Fibroblast of the aortic adventitia (primary cell): ENCODE results near the gene MAP3K5. TPM values are rescaled to one million over a fixed set of nuclear protein-coding genes. Genes with fewer than 3 reads are reported as not detected.

Experiments used
- DNase-seq: peaks from one replicate; pipeline ENCODE4 v3.0.0-alpha.2; 2010; ENCODE audit warnings: low read depth
- H3K4me3 ChIP-seq: 2 replicates; pipeline ENCODE4 v1.5.1; 2011; ENCODE audit warnings: low read depth, mild to moderate bottlenecking, control low read depth, low read length, moderate library complexity
- CTCF ChIP-seq: IDR thresholded peaks from 2 replicates; pipeline ENCODE4 v1.5.1; 2011; ENCODE audit warnings: mild to moderate bottlenecking, low read length, control low read depth, inconsistent platforms; ENCODE audit not compliant: insufficient read depth
- total RNA-seq: library from RNA; depleted of rRNA; stranded (reverse); fragments of >200 nt; gene quantifications from 2 replicates; pipeline ENCODE4 v1.2.3, GENCODE V29; 2012; ENCODE audit warnings: low replicate concordance

MAP3K5 gene
- total RNA-seq, 1 donor: 15.5 TPM

GRCh38 chr6:136643850-136644596 is 148.3 kb downstream of the MAP3K5 start:
- peak; percentile 94 for TF ChIP-seq CTCF
- DNase-seq: peak; percentile 92
- no peak overlapping the region for H3K4me3 ChIP-seq

GRCh38 chr6:136641873-136642465 is 150.3 kb downstream of the MAP3K5 start:
- no peak for DNase-seq
- TF ChIP-seq CTCF: no peak
- no peak overlapping the region for H3K4me3 ChIP-seq

GRCh38 chr6:136641166-136641565 is 151.1 kb downstream of the MAP3K5 start:
- no peak for TF ChIP-seq CTCF
- H3K4me3 ChIP-seq: no peak overlapping the region
- DNase-seq: no peak

- TF ChIP-seq CTCF: no peak
- DNase-seq: peak; percentile 69
- no peak overlapping the region for H3K4me3 ChIP-seq
These were observed 152.0 kb downstream of the MAP3K5 start for GRCh38 chr6:136640132-136640915.

GRCh38 chr6:136639702-136640101 is 152.6 kb downstream of the MAP3K5 start:
- TF ChIP-seq CTCF: no peak
- H3K4me3 ChIP-seq: no peak overlapping the region
- no peak for DNase-seq

GRCh38 chr6:136635615-136636014 is 156.7 kb downstream of the MAP3K5 start:
- no peak overlapping the region for H3K4me3 ChIP-seq
- no peak for DNase-seq
- TF ChIP-seq CTCF: no peak
